SU-DHL-6 (cell line): Measurements from ENCODE around the gene HS3ST4.

ENCODE experiments used
- EZH2phosphoT487 ChIP-seq: fragments of 200-600 bp; sonication (generic), shearing (Covaris generic); conservative IDR thresholded peaks from 2 replicates; pipeline ENCODE4 v1.6.1; 2018; ENCODE audit warnings: mild to moderate bottlenecking, antibody characterized with exemption, low read length, moderate library complexity, mixed read lengths
- TF ChIP-seq, protein P1 (sequence below): fragments of 200-600 bp; sonication (generic); IDR thresholded peaks from one replicate; pipeline ENCODE4 v1.5.1; 2017; ENCODE audit warnings: antibody characterized with exemption, mild to moderate bottlenecking, low read length, moderate library complexity; ENCODE audit not compliant: insufficient read depth, poor library complexity, severe bottlenecking

DNA sequence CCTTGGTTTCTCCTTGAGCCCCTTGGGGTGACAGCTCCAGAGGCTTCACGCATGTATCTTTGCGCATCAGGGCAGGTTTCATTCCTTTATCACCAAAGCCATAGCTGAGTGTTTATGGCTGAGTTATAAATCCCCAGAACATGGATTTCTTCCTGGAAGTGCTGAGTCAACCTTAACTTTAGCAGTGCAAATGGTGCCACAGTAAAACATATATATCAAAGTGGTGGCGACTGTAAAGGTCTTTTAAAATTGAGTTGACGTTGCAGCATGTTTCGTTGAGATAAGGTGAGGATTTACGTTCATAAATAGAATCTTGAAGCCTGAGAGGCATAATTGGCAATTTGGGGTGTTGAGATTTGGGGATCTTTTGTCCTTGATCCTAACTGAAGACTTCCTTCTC lies 214.1 kb downstream of the HS3ST4 start:
- TF ChIP-seq, protein P1, sequence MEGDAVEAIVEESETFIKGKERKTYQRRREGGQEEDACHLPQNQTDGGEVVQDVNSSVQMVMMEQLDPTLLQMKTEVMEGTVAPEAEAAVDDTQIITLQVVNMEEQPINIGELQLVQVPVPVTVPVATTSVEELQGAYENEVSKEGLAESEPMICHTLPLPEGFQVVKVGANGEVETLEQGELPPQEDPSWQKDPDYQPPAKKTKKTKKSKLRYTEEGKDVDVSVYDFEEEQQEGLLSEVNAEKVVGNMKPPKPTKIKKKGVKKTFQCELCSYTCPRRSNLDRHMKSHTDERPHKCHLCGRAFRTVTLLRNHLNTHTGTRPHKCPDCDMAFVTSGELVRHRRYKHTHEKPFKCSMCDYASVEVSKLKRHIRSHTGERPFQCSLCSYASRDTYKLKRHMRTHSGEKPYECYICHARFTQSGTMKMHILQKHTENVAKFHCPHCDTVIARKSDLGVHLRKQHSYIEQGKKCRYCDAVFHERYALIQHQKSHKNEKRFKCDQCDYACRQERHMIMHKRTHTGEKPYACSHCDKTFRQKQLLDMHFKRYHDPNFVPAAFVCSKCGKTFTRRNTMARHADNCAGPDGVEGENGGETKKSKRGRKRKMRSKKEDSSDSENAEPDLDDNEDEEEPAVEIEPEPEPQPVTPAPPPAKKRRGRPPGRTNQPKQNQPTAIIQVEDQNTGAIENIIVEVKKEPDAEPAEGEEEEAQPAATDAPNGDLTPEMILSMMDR = no peak
- no peak for TF ChIP-seq EZH2phosphoT487
